Muscle of back (tissue), 11 donors: Measurements from ENCODE around the gene HSPB1. TPM values are rescaled to one million over a fixed set of nuclear protein-coding genes. Genes with fewer than 3 reads are reported as not detected.
"Not testable (repeated sequence)": the region's sequence is repeated elsewhere in the genome, so short reads cannot be mapped to it uniquely, and the experiment has no call there.

Experiments
- DNase-seq, 3 donors: peaks; one replicate each; pipeline versions ENCODE4 v3.0.0 to v3.0.0-alpha.2; 2013
- polyA plus RNA-seq, 10 donors: library from polyadenylated mRNA; unstranded; fragments of 120-200 nt; gene quantifications; one replicate each; pipeline ENCODE4 v1.2.1, GENCODE V29; 2013; ENCODE audit not compliant: insufficient read length in 10 of 10

Gene HSPB1
- polyA plus RNA-seq, 10 donors: 954 to 1,773 (median 1,274) TPM

- DNase-seq: no peak
Observed at GRCh38 chr7:76330261-76330660, 27.8 kb downstream of the HSPB1 start.

GRCh38 chr7:76330673-76331072, 28.2 kb downstream of the HSPB1 start:
- no peak for DNase-seq

- DNase-seq: no peak
Observed at GRCh38 chr7:76332078-76332477, 29.6 kb downstream of the HSPB1 start.

- peak in 1 of 3 donors; percentile 27 for DNase-seq
Observed at GRCh38 chr7:76333511-76334101, 31.1 kb downstream of the HSPB1 start.

- no peak for DNase-seq
Observed at GRCh38 chr7:76334320-76334967, 32.0 kb downstream of the HSPB1 start.

GRCh38 chr7:76335417-76335816, 32.9 kb downstream of the HSPB1 start:
- not testable (repeated sequence) for DNase-seq

- no peak for DNase-seq
Observed at GRCh38 chr7:76336094-76336493, 33.6 kb downstream of the HSPB1 start.

- DNase-seq: no peak
Observed at GRCh38 chr7:76337147-76337546, 34.7 kb downstream of the HSPB1 start.

GRCh38 chr7:76338298-76339084, 36.0 kb downstream of the HSPB1 start:
- no peak for DNase-seq

- DNase-seq: no peak
Observed at GRCh38 chr7:76340617-76341131, 38.2 kb downstream of the HSPB1 start.

GRCh38 chr7:76342222-76342621, 39.7 kb downstream of the HSPB1 start:
- DNase-seq: no peak

- no peak for DNase-seq
Observed at GRCh38 chr7:76343294-76343930, 40.9 kb downstream of the HSPB1 start.

GRCh38 chr7:76343931-76344321, 41.5 kb downstream of the HSPB1 start:
- no peak for DNase-seq

GRCh38 chr7:76346097-76346496, 43.6 kb downstream of the HSPB1 start:
- no peak for DNase-seq

- DNase-seq: no peak
Observed at GRCh38 chr7:76346778-76347177, 44.3 kb downstream of the HSPB1 start.

- no peak for DNase-seq
Observed at GRCh38 chr7:76347710-76348109, 45.2 kb downstream of the HSPB1 start.

GRCh38 chr7:76349313-76349885, 46.9 kb downstream of the HSPB1 start:
- DNase-seq: no peak

GRCh38 chr7:76351372-76351771, 48.9 kb downstream of the HSPB1 start:
- DNase-seq: no peak

GRCh38 chr7:76352193-76352592, 49.7 kb downstream of the HSPB1 start:
- DNase-seq: peak in 1 of 3 donors; percentile 42

- DNase-seq: no peak
Observed at GRCh38 chr7:76353744-76354143, 51.3 kb downstream of the HSPB1 start.
